ENCODE results near the gene RGS10.
A peak's percentile ranks its signal among the peaks of the same experiment; 100 is the strongest.

The RGS10 gene

GRCh38 chr10:119549247-119549999 is 6.9 kb upstream of the RGS10 start:
- no peak for TF ChIP-seq CTCF (IDR thresholded peaks at IDR 0.05)
- Histone ChIP-seq H3K4me1 (peaks cover 0 to 4% (median 0%) of the 10 kb centered on the region in 4 donors), H3K9me3 (no peaks in the 10 kb centered on the region), H3K36me3 (no peaks in the 10 kb centered on the region), H3K27ac (no peak overlapping the region), H3K4me3 (no peak overlapping the region), H3K27me3 (peaks cover 0 to 11% of the 10 kb centered on the region in 2 donors)
- intact Hi-C loops (cut with DNase I; ENCODE audit: low total_unique reads): no loop called here
- DNase-seq: no peak

GRCh38 chr10:119546009-119546408 is 3.5 kb upstream of the RGS10 start:
- H3K27me3 ChIP-seq: peaks cover 0 to 13% of the 10 kb centered on the region in 2 donors
- no peak for TF ChIP-seq CTCF (IDR thresholded peaks at IDR 0.05)
- H3K27ac ChIP-seq: no peak overlapping the region
- peaks cover 0 to 26% (median 18%) of the 10 kb centered on the region in 4 donors for H3K4me1 ChIP-seq
- no peak for DNase-seq
- intact Hi-C loops (cut with DNase I; ENCODE audit: low total_unique reads): no loop called here
- no peaks in the 10 kb centered on the region for H3K9me3 ChIP-seq
- H3K4me3 ChIP-seq: no peak overlapping the region
- no peaks in the 10 kb centered on the region for H3K36me3 ChIP-seq

GRCh38 chr10:119545310-119545709 is 2.8 kb upstream of the RGS10 start:
- DNase-seq: no peak
- Histone ChIP-seq H3K27ac (no peak overlapping the region), H3K36me3 (no peaks in the 10 kb centered on the region), H3K4me3 (no peak overlapping the region), H3K4me1 (peaks cover 0 to 26% (median 18%) of the 10 kb centered on the region in 4 donors), H3K9me3 (no peaks in the 10 kb centered on the region), H3K27me3 (peaks cover 0 to 13% of the 10 kb centered on the region in 2 donors)
- intact Hi-C loops (cut with DNase I; ENCODE audit: low total_unique reads): no loop called here
- TF ChIP-seq CTCF (IDR thresholded peaks at IDR 0.05): no peak

- Histone ChIP-seq H3K4me3 (peak overlapping the region; percentile 63 to 74), H3K4me1 (peaks cover 0 to 31% (median 18%) of the 10 kb centered on the region in 4 donors), H3K36me3 (no peaks in the 10 kb centered on the region), H3K9me3 (no peaks in the 10 kb centered on the region), H3K27ac (peak overlapping the region; percentile 54 to 60), H3K27me3 (peaks cover 0 to 13% of the 10 kb centered on the region in 2 donors)
- intact Hi-C loops (cut with DNase I; ENCODE audit: low total_unique reads): no loop called here
- DNase-seq: peak in 1 of 2 donors; percentile 37
- TF ChIP-seq CTCF (IDR thresholded peaks at IDR 0.05): no peak
Measured at GRCh38 chr10:119543814-119544642, 1.5 kb upstream of the RGS10 start.

GRCh38 chr10:119542988-119543813 is 682 bp upstream of the RGS10 start:
- peak; percentile 37 to 47 for TF ChIP-seq CTCF (IDR thresholded peaks at IDR 0.05)
- Histone ChIP-seq H3K27me3 (peaks cover 0 to 13% of the 10 kb centered on the region in 2 donors), H3K9me3 (no peaks in the 10 kb centered on the region), H3K4me3 (peak overlapping the region; percentile 63 to 74), H3K27ac (peak overlapping the region; percentile 54 to 60), H3K36me3 (no peaks in the 10 kb centered on the region), H3K4me1 (peaks cover 0 to 36% (median 18%) of the 10 kb centered on the region in 4 donors)
- intact Hi-C loops (cut with DNase I; ENCODE audit: low total_unique reads): no loop called here
- peak; percentile 59 to 77 for DNase-seq

Data from tibial artery (tissue), 4 donors.